OCI-LY1 (cell line): ENCODE data around the gene TPRX2.
"Not testable (repeated sequence)": the region's sequence is repeated elsewhere in the genome, so short reads cannot be mapped to it uniquely, and the experiment has no call there.

Experiments used
- H2AFZ ChIP-seq: fragments of 200-600 bp; sonication (generic), shearing (Covaris generic); 2 replicates; pipeline ENCODE4 v1.6.0; 2014; ENCODE audit warnings: antibody characterized with exemption, mild to moderate bottlenecking, low read length
- H3F3A ChIP-seq: fragments of 200-600 bp; sonication (generic), shearing (Covaris generic); 2 replicates; pipeline ENCODE4 v1.6.0; 2014; ENCODE audit warnings: mild to moderate bottlenecking, antibody characterized with exemption, low read length, moderate library complexity; ENCODE audit not compliant: insufficient read depth
- H3K27ac ChIP-seq: fragments of 200-600 bp; sonication (generic); 2 replicates; pipeline ENCODE4 v1.5.1; 2014; ENCODE audit warnings: low read length, mixed run types, mild to moderate bottlenecking, low read depth; ENCODE audit not compliant: poor library complexity, severe bottlenecking
- H3K27me3 ChIP-seq: fragments of 200-600 bp; sonication (generic); 2 replicates; pipeline ENCODE4 v1.6.0; 2014; ENCODE audit warnings: antibody characterized with exemption, mild to moderate bottlenecking, low read length, moderate library complexity; ENCODE audit not compliant: insufficient read depth
- H3K36me3 ChIP-seq: fragments of 200-600 bp; sonication (generic); 2 replicates; pipeline ENCODE4 v1.6.1; 2014; ENCODE audit warnings: mild to moderate bottlenecking, antibody characterized with exemption, low read length, moderate library complexity, mixed read lengths; ENCODE audit not compliant: insufficient read depth
- H3K4me1 ChIP-seq: fragments of 200-600 bp; sonication (generic); 2 replicates; pipeline ENCODE4 v1.5.1; 2014; ENCODE audit warnings: mild to moderate bottlenecking, low read length, moderate library complexity; ENCODE audit not compliant: insufficient read depth, severe bottlenecking
- H3K4me2 ChIP-seq: fragments of 200-600 bp; sonication (generic), shearing (Covaris generic); 2 replicates; pipeline ENCODE4 v1.6.1; 2014; ENCODE audit warnings: low read length
- H3K4me3 ChIP-seq: fragments of 200-600 bp; sonication (generic); 2 replicates; pipeline ENCODE4 v1.5.1; 2014; ENCODE audit warnings: low read length, low read depth, mild to moderate bottlenecking, mixed read lengths; ENCODE audit not compliant: poor library complexity, severe bottlenecking
- H3K79me2 ChIP-seq: fragments of 200-600 bp; shearing (Covaris generic); 2 replicates; pipeline ENCODE4 v1.6.1; 2016; ENCODE audit warnings: mixed run types, low read length, mixed read lengths; ENCODE audit not compliant: insufficient read depth
- H3K9ac ChIP-seq: fragments of 200-600 bp; sonication (generic), shearing (Covaris generic); 2 replicates; pipeline ENCODE4 v1.6.1; 2014; ENCODE audit warnings: mild to moderate bottlenecking, low read length, mixed read lengths
- H3K9me2 ChIP-seq: fragments of 200-600 bp; sonication (generic), shearing (Covaris generic); 2 replicates; pipeline ENCODE4 v1.6.1; 2014; ENCODE audit warnings: low read depth, mild to moderate bottlenecking, low read length, mixed read lengths
- H3K9me3 ChIP-seq: fragments of 200-600 bp; shearing (Covaris generic); 2 replicates; pipeline ENCODE4 v1.6.1; 2014; ENCODE audit warnings: low read length, mixed read lengths
- H4K20me1 ChIP-seq: fragments of 200-600 bp; sonication (generic), shearing (Covaris generic); 2 replicates; pipeline ENCODE4 v1.6.0; 2016; ENCODE audit warnings: mild to moderate bottlenecking, low read length; ENCODE audit not compliant: insufficient read depth
- EZH2 ChIP-seq: fragments of 200-600 bp; sonication (generic), shearing (Covaris generic); IDR thresholded peaks from 2 replicates; pipeline ENCODE4 v1.8.0; 2017; ENCODE audit warnings: borderline replicate concordance, mixed run types, mild to moderate bottlenecking, antibody characterized with exemption, low read length, moderate library complexity, mixed read lengths
- TF ChIP-seq, protein P1 (sequence below): fragments of 200-600 bp; sonication (generic), shearing (Covaris generic); IDR thresholded peaks from 2 replicates; pipeline ENCODE4 v1.5.1; 2017; ENCODE audit warnings: mild to moderate bottlenecking, antibody characterized with exemption, low read length, moderate library complexity, mixed read lengths

Gene TPRX2, protein sequence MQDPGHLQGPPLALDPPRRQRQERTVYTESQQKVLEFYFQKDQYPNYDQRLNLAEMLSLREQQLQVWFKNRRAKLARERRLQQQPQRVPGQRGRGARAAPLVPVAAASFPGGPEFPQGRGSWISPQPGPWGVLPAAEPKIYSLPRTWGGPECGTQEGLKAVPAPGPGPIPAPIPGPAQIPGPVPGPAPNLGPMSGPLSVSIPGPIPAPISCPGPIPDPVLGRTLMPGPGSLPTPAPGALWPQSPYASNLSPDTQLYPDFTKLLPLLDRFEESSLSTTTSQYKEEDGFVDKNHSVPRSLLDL

DNA sequence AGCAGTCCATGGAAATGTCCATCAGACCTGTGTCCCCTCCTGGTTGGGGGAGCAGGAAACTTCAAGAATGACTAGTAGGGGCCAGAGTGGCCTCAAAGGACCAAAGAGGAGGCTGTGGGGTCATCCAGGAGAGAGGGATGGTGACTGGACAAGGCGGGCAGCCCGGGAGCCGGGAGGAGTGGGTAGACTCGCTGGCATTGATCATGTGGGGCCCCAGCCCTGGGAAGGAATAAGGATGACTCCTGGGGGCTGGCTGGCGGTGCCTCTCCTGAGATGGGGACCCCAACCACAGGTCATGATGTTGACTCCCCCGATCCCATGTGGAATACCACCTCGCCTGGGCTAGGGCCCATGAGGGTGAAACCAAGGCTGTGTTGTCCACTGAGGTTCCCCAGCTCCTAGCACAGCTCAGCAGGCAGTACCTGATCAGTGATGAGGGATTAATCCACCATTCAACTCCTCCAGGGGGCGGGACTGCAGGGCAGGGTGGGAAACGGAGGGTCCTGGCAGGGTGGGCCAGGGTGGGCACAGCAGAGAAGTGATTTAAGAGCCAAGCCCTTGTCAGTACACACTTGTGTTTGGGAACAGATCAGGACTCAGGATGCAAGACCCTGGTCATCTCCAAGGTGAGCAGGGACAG, at the start of gene TPRX2:
Gene TPRX2 (plus strand): TSS at position 590 of the 640 bp plus-strand sequence. CDS start 12 bp downstream, at position 602.
- H4K20me1 ChIP-seq, H3K27me3 ChIP-seq, H3F3A ChIP-seq, H3K4me2 ChIP-seq, H3K4me1 ChIP-seq, H2AFZ ChIP-seq, H3K79me2 ChIP-seq, H3K9me2 ChIP-seq, H3K9me3 ChIP-seq, H3K4me3 ChIP-seq, H3K27ac ChIP-seq, H3K36me3 ChIP-seq, H3K9ac ChIP-seq: not testable (repeated sequence)

DNA sequence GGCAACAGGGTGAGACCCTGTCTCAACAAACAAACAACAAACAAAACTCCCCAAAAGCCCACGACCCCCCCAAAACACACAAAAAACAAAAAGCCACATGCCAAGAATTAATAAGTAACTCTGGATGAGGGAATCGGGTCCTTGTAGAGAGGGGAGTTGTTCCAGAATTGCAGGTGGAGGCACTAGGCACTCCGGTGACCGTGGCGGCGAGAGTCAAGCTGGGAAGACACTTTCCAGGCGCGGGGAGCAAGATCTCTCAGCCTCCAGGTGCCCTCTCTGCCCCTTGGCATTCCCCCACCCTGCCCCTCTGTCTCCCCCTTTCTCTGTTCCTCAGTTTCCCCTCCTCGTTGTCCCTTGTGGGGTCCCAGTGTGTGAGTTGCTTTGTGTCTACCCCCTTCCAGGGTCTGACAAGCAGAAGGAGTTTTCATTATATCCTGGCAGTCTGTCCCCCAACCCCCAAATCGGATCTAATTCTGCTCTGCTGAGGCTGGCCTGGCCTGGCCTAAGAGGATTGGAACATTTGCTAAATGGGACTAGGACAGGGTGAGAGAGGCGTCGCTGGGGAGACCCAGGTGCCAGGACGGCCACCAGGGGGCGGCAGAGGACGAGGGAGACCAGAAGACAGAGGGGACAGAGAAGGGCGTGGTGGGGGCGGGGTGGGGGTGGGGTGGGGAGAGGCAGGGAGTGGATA, 45.6 kb upstream of the TPRX2 start:
- Histone ChIP-seq H3F3A (no peaks in the 10 kb centered on the region), H3K9ac (no peak overlapping the region), H3K4me2 (no peak overlapping the region), H3K9me2 (no peaks in the 10 kb centered on the region), H3K27me3 (no peaks in the 10 kb centered on the region), H3K4me3 (no peak overlapping the region), H2AFZ (no peak overlapping the region), H3K27ac (no peak overlapping the region), H3K9me3 (no peaks in the 10 kb centered on the region), H3K36me3 (no peaks in the 10 kb centered on the region), H3K79me2 (no peaks in the 10 kb centered on the region), H3K4me1 (no peaks in the 10 kb centered on the region), H4K20me1 (no peaks in the 10 kb centered on the region)
- TF ChIP-seq, protein P1, sequence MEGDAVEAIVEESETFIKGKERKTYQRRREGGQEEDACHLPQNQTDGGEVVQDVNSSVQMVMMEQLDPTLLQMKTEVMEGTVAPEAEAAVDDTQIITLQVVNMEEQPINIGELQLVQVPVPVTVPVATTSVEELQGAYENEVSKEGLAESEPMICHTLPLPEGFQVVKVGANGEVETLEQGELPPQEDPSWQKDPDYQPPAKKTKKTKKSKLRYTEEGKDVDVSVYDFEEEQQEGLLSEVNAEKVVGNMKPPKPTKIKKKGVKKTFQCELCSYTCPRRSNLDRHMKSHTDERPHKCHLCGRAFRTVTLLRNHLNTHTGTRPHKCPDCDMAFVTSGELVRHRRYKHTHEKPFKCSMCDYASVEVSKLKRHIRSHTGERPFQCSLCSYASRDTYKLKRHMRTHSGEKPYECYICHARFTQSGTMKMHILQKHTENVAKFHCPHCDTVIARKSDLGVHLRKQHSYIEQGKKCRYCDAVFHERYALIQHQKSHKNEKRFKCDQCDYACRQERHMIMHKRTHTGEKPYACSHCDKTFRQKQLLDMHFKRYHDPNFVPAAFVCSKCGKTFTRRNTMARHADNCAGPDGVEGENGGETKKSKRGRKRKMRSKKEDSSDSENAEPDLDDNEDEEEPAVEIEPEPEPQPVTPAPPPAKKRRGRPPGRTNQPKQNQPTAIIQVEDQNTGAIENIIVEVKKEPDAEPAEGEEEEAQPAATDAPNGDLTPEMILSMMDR, result peak; percentile 52
- TF ChIP-seq EZH2, result no peak

DNA sequence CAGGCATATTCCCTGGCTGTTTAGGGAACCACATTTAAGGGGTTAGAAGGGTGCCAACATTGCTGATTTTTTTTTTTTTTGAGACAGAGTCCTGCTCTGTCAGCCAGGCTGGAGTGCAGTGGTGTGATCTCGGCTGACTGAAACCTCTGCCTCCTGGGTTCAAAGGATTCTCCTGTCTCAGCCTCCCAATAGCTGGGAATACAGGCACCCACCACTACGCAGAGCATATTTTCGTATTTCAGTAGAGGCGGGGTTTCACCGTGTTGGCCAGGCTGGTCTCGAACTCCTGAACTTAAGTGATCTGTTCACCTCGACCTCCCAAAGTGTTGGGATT, 45.1 kb upstream of the TPRX2 start:
- H3K36me3 ChIP-seq, result no peaks in the 10 kb centered on the region
- H4K20me1 ChIP-seq, result no peaks in the 10 kb centered on the region
- H3K9me2 ChIP-seq, result no peaks in the 10 kb centered on the region
- H3K27me3 ChIP-seq, result no peaks in the 10 kb centered on the region
- no peak overlapping the region for H2AFZ ChIP-seq
- H3K9me3 ChIP-seq, result no peaks in the 10 kb centered on the region
- no peaks in the 10 kb centered on the region for H3K79me2 ChIP-seq
- H3K9ac ChIP-seq, result no peak overlapping the region
- no peak overlapping the region for H3K27ac ChIP-seq
- no peaks in the 10 kb centered on the region for H3F3A ChIP-seq
- H3K4me2 ChIP-seq, result no peak overlapping the region
- no peak overlapping the region for H3K4me3 ChIP-seq
- H3K4me1 ChIP-seq, result no peaks in the 10 kb centered on the region
- no peak for TF ChIP-seq EZH2
- TF ChIP-seq, protein P1, result no peak

DNA sequence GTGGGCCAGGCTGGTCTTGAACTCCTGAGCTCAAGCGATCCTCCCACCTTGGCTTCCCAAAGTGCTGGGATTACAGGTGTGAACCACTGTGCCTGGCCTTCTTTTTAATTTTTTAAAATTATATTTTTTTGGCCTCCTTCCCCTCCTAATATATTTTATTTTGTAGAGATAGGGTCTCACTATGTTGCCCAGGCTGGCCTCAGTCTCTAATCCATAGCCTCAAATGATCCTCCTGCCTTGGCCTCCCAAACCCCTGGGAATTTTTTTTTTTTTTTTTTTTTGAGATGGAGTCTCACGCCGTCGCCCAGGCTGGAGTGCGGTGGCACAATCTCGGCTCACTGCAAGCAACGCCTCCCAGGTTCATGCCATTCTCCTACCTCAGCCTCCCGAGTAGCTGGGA, 42.8 kb upstream of the TPRX2 start:
- H3K27ac ChIP-seq, H3F3A ChIP-seq: not testable (repeated sequence)

DNA sequence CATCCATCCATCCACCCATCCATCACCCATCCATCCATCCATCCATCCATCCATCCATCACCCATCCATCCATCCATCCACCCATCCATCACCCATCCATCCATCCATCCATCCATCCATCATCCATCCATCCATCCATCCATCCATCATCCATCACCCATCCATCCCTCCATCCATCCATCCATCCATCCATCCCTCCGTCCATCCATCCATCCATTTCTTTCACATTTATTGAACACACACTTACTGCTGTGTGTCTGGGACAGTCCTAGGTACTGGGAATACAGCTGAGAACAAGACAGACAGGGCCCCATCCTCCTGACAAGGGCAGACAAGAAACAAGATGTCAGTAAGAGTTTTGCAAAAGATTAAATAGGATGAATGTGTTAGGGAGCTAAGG, 40.8 kb upstream of the TPRX2 start:
- not testable (repeated sequence) for H4K20me1 ChIP-seq, H3K9me2 ChIP-seq, H3F3A ChIP-seq, H3K36me3 ChIP-seq, H3K9me3 ChIP-seq, H3K4me2 ChIP-seq, H3K27me3 ChIP-seq, H3K4me1 ChIP-seq, H3K27ac ChIP-seq, H3K79me2 ChIP-seq, H3K4me3 ChIP-seq, H3K9ac ChIP-seq, H2AFZ ChIP-seq

More for the DNA sequence above, 42.8 kb upstream of the TPRX2 start:
- not testable (repeated sequence) for H3K9ac ChIP-seq, H3K27me3 ChIP-seq, H3K79me2 ChIP-seq, H3K9me3 ChIP-seq, H3K4me2 ChIP-seq, H3K36me3 ChIP-seq, H2AFZ ChIP-seq, H4K20me1 ChIP-seq, H3K4me1 ChIP-seq, H3K4me3 ChIP-seq, H3K9me2 ChIP-seq
